NCI-H2227 (cell line): ENCODE data around the gene PDK4.

Experiments
- DNase-seq: peaks from one replicate; lab custom pipeline; 2025; ENCODE audit not compliant: unreplicated experiment; lab: John Stamatoyannopoulos, UW

The PDK4 gene

DNA sequence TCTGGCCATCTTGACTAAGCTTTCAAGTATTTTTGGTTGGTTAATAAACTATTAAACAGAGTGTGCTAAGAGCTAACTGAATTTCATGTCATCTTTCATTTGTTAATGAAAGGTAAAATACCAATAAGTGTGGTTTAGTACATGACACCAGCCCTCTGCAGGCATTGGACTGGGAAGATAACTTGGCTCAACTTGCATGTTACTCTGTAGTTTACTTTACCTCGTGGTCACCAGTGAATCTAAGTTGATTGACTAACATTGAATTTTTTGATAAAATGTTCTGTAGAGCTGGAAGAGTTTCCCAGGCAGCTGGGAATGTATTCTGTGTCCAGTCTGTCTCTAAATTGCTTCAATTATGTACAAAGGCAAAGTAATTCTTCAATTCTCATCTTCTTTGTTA lies 60.7 kb downstream of the PDK4 start:
- DNase-seq = no peak

DNA sequence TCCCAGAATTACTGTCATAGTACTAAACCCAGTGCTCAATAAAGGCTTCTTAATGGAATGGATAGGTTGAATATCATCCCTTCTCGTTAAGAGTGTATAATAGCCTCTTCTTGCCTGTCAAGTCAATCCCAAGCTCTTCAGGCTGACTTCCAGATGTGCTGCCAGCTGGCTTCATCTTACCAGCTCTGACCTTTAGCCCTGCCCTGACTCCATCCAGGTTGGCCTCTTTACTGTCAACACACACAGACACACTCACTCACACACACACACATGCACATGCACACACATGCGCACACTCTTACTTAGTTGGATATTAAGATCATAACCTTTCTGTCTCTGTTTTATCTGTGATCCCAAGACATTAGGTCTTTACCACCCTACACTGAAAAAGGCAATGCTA lies 61.5 kb downstream of the PDK4 start:
- DNase-seq = no peak
